GM18517 (cell line): ENCODE results near the gene LRFN4.
A peak's percentile ranks its signal among the peaks of the same experiment; 100 is the strongest.
"Not testable (repeated sequence)": the region's sequence is repeated elsewhere in the genome, so short reads cannot be mapped to it uniquely, and the experiment has no call there.

Source experiments
- ATAC-seq: cut with Tn5 transposase; IDR thresholded peaks from one replicate; pipeline ENCODE4 v1.9.1; 2021; ENCODE audit warnings: mild to moderate bottlenecking, moderate library complexity; ENCODE audit not compliant: unreplicated experiment

Gene LRFN4

DNA sequence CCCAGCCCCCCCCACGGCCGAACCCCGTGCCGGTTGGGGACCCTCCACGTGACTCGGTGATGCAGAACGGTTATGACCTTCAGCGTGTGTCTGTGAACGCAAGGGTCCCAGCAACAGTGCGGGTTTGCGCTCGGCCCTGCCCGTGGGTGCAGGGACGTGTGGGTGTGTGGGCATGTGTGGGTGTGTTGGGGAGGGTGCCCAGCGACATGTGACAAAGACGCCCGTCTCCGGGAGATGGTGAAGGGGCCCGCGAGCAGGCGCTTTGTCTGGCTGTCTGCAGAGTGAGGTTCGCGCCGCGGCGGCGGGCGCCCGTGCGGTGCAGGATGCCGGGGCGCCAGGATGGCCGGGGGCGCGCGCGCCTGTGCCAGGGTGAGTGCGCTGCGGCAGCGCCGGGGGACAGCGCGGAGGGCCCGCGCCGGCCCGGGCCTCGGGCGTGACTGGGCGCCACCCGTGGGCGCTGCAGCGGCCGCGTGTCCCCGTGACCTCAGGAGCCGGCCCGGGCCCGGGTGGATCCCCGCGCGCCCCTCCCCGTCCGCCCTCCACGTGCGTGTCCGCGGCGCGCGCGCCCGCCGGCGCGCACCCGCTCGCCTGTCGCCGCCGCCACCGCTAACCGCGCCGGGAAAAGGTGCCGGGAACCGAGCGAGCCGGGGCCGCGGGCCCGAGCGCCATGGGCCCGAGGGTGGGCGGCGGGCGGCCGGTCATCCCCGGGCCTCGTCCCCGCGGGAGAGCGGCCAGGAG, at the start of gene LRFN4:
TSS of gene LRFN4 (plus strand) at position 569 of the 738 bp plus-strand sequence. CDS start 681 bp downstream, outside the sequence.
- ATAC-seq, result peak; percentile 20

GRCh38 chr11:66809592-66809991, 47.3 kb upstream of the LRFN4 start:
- ATAC-seq, result no peak

GRCh38 chr11:66810576-66811185, 46.2 kb upstream of the LRFN4 start:
- ATAC-seq, result no peak

GRCh38 chr11:66814678-66815077, 42.2 kb upstream of the LRFN4 start:
- ATAC-seq, result no peak

DNA sequence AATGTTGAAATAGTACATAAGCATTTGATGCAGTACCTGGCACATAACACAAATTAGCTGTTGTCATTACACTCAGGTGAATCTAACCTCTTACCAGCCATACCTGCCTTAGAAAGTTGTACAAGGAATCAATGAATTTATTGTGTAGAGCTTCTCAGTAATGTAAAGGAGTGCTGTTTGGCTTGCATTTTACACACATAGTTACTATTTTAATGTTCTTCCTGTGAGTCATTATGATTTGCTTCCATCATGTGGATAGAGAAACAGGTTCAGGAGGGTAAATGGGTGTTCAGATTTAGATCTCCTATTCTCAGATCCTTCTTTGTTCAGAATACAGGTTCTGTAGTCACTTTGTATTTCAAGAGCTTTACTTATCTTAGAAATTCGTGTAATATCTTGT, 41.2 kb upstream of the LRFN4 start:
- ATAC-seq, result no peak

DNA sequence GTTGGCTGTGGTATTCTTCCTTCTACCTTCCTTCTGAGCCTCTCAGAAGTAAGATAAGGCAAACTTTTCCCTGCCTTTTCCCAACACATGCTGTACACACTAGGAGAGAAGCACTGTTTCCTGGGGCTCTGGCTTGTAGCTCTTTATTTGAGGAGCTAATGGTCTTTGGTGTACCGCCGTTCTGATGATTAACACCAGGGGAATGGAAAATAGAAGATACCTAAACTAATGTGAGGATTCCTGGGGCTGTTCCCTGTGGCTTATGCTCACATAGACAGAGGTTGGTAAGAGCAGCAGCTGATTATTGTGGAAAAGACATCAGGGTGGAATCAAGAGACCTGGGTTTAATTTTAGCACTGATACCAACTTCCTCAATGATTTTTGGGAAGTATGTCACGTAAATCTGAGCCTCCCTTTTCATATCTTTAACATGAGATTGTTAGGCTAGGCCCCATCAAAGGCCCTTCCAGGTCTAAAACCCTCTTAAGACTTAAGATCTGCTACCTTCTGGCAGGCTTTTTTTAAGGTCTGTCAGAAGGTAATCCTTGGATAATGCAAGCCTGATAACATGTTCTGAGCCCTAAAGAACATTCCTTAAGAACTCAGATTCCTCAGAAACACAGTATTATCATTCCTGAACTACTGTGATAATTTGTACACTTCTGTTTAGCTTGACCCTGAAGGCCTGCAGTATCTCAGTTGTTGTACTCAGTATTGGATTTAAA, 38.5 kb upstream of the LRFN4 start:
- ATAC-seq, result no peak

- ATAC-seq, result no peak
These were observed 36.5 kb upstream of the LRFN4 start for GRCh38 chr11:66820381-66820780.

DNA sequence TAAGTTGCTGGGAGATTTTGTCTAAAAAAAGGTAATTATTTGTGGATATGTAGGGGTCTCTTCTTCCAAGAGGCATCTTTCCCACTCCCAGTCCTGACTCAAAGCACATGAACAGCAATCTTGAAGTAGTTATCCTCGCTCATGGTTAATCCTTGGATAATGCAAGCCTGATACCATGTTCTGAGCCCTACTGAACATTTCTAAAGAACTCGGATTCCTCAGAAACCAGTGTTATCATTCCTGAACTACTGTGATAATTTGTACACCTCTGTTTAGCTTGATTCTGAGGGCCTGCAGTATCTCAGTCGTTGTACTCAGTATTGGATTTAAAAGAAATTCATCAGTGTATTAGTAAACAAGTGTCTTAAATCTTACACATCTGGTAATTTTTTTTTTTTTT, 36.0 kb upstream of the LRFN4 start:
- ATAC-seq, result no peak

GRCh38 chr11:66823700-66824099, 33.2 kb upstream of the LRFN4 start:
- ATAC-seq, result no peak

GRCh38 chr11:66824573-66824972, 32.3 kb upstream of the LRFN4 start:
- ATAC-seq, result not testable (repeated sequence)

DNA sequence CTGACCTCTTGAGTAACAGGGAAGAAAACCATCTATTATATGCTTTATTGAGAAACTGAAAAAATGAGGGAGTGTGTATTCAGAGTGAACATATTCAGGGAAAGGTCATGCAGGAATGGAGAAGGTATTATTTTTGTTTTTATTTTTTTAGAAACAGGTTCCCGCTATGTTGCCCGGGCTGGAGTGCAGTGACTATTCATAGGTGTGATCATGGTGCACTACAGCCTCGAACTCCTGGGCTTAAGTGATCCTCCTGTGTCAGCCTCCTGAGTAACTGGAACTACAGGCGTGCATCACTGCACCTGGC, 22.4 kb upstream of the LRFN4 start:
- ATAC-seq, result no peak

GRCh38 chr11:66834943-66835342, 21.9 kb upstream of the LRFN4 start:
- ATAC-seq, result no peak

GRCh38 chr11:66835768-66836405, 21.0 kb upstream of the LRFN4 start:
- no peak for ATAC-seq

- ATAC-seq, result no peak
These were observed 16.4 kb upstream of the LRFN4 start for GRCh38 chr11:66840317-66841091.

DNA sequence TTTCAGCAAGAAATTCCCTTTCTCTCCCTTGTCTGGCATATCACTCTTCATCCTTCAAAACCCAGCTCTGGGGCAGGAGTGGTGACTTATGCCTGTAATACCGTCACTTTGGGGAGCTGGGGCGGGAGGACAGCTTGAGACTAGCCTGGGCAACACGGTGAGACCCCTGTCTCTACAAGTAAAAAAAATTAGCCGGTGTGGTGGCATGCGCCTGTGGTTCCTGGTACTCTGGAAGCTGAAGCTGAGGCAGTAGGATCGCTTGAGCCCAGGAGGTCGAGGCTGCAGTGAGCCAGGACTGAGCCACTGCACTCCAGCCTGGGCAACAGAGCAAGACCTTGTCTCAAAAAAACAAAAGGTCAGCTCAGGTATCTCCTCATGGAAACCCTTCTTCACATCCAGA, 15.0 kb upstream of the LRFN4 start:
- ATAC-seq, result no peak

DNA sequence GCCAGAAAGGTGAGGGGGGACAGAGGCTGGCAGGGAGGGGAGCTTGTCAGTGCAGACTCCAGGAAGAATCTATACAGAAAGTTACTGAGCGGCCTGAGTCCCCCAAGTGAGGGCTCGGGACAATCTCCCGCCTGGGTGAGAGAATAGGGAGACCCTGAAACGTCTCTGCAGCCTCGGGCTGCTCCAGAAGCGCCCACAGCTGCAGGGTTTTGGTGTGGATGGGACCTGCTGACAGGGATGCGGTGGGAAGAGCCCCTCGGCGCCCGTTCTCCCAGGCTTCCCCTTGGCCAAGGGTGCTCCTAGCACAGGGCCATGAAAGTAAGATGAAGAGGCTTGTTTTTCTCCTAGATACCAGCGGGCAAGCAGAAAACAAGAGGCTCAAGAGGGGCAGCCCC, 14.4 kb upstream of the LRFN4 start:
- ATAC-seq, result no peak

DNA sequence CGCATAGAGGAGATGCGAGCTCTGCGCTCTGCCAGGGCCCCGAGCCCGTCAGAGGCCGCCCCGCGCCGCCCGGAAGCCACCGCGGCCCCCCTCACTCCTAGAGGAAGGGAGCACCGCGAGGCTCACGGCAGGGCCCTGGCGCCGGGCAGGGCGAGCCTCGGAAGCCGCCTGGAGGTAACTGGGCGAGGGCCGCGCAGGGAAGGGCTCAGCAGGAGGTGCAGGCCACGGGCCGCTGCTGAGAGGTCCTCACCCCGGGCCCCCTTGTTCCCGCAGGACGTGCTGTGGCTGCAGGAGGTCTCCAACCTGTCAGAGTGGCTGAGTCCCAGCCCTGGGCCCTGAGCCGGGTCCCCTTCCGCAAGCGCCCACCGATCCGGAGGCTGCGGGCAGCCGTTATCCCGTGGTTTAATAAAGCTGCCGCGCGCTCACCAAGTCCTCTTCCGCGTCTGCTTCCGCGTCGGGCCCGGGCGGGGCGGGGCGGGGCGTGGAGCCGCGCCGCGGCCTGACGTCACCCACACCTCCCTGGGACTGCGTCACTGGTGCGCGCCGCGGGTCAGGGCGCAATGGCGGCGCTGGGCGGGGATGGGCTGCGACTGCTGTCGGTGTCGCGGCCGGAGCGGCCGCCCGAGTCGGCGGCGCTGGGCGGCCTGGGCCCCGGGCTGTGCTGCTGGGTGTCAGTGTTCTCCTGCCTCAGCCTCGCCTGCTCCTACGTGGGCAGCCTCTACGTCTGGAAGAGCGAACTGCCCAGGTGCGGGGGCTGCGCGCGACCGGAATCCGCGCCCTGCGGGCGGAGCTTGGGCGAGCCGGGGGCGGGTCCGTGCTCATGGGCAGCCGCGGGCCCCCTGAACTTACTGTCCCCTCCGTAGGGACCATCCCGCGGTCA, 13.7 kb upstream of the LRFN4 start, which contains the start of gene RCE1:
TSS of gene RCE1 (plus strand) at position 546 of the 880 bp plus-strand sequence. CDS start at position 561, 15 bp downstream.
- ATAC-seq, result peak; percentile 78

DNA sequence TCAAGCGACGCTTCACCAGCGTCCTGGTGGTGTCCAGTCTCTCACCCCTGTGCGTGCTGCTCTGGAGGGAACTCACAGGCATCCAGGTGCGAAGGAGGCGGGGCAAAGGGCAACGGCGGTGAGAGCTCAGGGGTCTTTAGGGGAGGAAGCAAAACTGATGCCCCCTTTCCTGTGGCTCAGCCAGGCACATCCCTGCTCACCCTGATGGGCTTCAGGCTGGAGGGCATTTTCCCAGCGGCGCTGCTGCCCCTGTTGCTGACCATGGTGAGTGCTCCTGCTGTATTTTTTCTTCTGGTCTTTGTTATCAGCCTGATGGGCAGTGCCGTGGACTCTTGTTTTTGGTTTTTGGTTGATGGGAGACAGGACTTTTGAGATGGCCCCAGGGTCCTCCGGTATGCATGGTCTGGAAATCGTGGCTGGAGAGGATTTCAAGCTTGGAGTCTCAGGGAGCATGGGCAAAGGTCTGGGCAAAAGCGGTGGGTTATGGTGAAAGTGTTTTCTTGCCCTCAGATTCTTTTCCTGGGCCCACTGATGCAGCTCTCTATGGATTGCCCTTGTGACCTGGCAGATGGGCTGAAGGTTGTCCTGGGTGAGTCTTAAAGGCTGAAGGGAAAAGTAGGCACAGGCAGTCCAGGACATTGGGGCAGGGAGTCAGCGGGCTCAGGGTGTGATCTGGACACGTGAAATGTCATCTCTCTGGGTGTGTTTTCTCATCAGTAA, 12.9 kb upstream of the LRFN4 start:
- no peak for ATAC-seq

- ATAC-seq, result no peak
These were observed 12.2 kb upstream of the LRFN4 start for GRCh38 chr11:66844496-66845142.
